Ovary (tissue), 9 donors: ENCODE measurements around the gene SLC30A2. TPM values are rescaled to one million over a fixed set of nuclear protein-coding genes. Genes with fewer than 3 reads are reported as not detected.

ENCODE experiments used
- DNase-seq, 5 donors: peaks; one replicate each; pipeline ENCODE4 v3.0.0-alpha.2; 2019 to 2020
- H3K27ac ChIP-seq, 2 donors: fragments of 200-600 bp; one replicate each; pipeline versions ENCODE4 v1.5.1 to v1.8.0; 2019 to 2022
- H3K27me3 ChIP-seq: fragments of 200-600 bp; one replicate; pipeline ENCODE4 v1.8.0; 2022
- H3K36me3 ChIP-seq: fragments of 200-600 bp; sonication (generic); one replicate; pipeline ENCODE4 v1.5.1; 2019
- H3K4me1 ChIP-seq: one replicate; pipeline ENCODE4 v1.8.1; 2013; ENCODE audit warnings: mild to moderate bottlenecking, moderate library complexity; ENCODE audit not compliant: insufficient read depth
- H3K4me3 ChIP-seq: fragments of 200-600 bp; sonication (generic); one replicate; pipeline ENCODE4 v1.5.1; 2017
- H3K9me3 ChIP-seq, 2 donors: fragments of 200-600 bp in 1 of 2; sonication (generic) in 1 of 2; one replicate each; pipeline versions ENCODE4 v1.5.1 to v1.8.1; 2013 to 2019; ENCODE audit warnings: mild to moderate bottlenecking in 1 of 2, moderate library complexity in 1 of 2
- EP300 ChIP-seq: sonication (generic); formaldehyde crosslinking; IDR thresholded peaks from one replicate; pipeline ENCODE4 v1.6.1; 2017; ENCODE audit warnings: antibody characterized with exemption
- POLR2A ChIP-seq: fragments of 450-650 bp; IDR thresholded peaks from one replicate; pipeline ENCODE4 v1.6.1; 2017; ENCODE audit warnings: antibody characterized with exemption, mild to moderate bottlenecking, moderate library complexity
- WGBS, 3 donors: extraction: QIAGEN DNeasy Blood & Tissue Kit in 1 of 3; methylation state at CpG; one replicate each; pipeline versions ENCODE4 v1.1.5 to v1.1.7; 2013 to 2017; 5-methylcytosine and 5-hydroxymethylcytosine counted together
- intact Hi-C, 4 donors: fragments of 100-400 bp; cut with DNase I; formaldehyde crosslinking; loops; one replicate each; pipeline versions ENCODE4 v1.11.0 to v1.15.1; 2022 to 2023
- polyA plus RNA-seq, 2 donors: library from polyadenylated mRNA; stranded (reverse); fragments of 200-250 nt in 1 of 2; fragments of 350-450 nt in 1 of 2; fragmentation: Illumina TruSeq in 1 of 2; extraction: RNeasy Lipid Tissue Mini Kit (QIAGEN cat#74804) in 1 of 2; gene quantifications; one replicate each; pipeline ENCODE4 v1.2.3, GENCODE V29; 2013 to 2014
- total RNA-seq, 7 donors: library from RNA; depleted of rRNA in 2 of 7; stranded (reverse); fragments of >200 nt in 2 of 7; fragmentation: NEBNext Ultra II Directional in 3 of 7; extraction: Animal tissue kit (Norgen Biotek cat#: 25700) in 3 of 7; gene quantifications; one replicate each; pipeline versions ENCODE4 v1.1.0 to v1.2.4, GENCODE V29; 2016 to 2023
- TF ChIP-seq, protein P1 (sequence below), 3 donors: fragments of 450-650 bp in 2 of 3; fragments of 200-600 bp in 1 of 3; IDR thresholded peaks; one replicate each; pipeline versions ENCODE4 v1.5.1 to v1.8.0; 2016 to 2022; ENCODE audit warnings: antibody characterized with exemption in 3 of 3, mild to moderate bottlenecking in 1 of 3
- donor health status: DM: no; HTN: no; CAD: no; lungs with moderate emphysema.
- donor health status: DM: no; HTN: no; CAD: no.
- donor health status: Bipolar disorder and iron deficiency.
- donor health status: DM: yes; HTN: yes; CAD: no.
- donor health status: DM: no; HTN: no; CAD: no.
- donor health status: DM: yes; HTN: yes; CAD: no.

The SLC30A2 gene
- total and polyA plus RNA-seq, 9 donors: 0.11 to 0.80 (median 0.17) TPM; not detected in 5

- Histone ChIP-seq H3K27ac (no peak overlapping the region), H3K4me3 (no peak overlapping the region), H3K27me3 (no peaks in the 10 kb centered on the region), H3K4me1 (no peaks in the 10 kb centered on the region), H3K9me3 (no peaks in the 10 kb centered on the region), H3K36me3 (no peaks in the 10 kb centered on the region)
- no peak for DNase-seq
- WGBS, 3 donors: 31 to 47% (median 36%) methylated on average over 5 of the region's 5 CpGs
- TF ChIP-seq POLR2A (no peak), EP300 (no peak)
- TF ChIP-seq, protein P1, sequence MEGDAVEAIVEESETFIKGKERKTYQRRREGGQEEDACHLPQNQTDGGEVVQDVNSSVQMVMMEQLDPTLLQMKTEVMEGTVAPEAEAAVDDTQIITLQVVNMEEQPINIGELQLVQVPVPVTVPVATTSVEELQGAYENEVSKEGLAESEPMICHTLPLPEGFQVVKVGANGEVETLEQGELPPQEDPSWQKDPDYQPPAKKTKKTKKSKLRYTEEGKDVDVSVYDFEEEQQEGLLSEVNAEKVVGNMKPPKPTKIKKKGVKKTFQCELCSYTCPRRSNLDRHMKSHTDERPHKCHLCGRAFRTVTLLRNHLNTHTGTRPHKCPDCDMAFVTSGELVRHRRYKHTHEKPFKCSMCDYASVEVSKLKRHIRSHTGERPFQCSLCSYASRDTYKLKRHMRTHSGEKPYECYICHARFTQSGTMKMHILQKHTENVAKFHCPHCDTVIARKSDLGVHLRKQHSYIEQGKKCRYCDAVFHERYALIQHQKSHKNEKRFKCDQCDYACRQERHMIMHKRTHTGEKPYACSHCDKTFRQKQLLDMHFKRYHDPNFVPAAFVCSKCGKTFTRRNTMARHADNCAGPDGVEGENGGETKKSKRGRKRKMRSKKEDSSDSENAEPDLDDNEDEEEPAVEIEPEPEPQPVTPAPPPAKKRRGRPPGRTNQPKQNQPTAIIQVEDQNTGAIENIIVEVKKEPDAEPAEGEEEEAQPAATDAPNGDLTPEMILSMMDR (IDR thresholded peaks at IDR 0.05): no peak
- intact Hi-C loops: no loop called here
These were observed 37.3 kb upstream of the SLC30A2 start for GRCh38 chr1:26083208-26083607.

GRCh38 chr1:26082020-26082350, 36.1 kb upstream of the SLC30A2 start:
- H3K27ac ChIP-seq: no peak overlapping the region
- intact Hi-C loops: no loop called here
- WGBS, 3 donors: 37 to 45% (median 38%) methylated on average over 3 of the region's 3 CpGs
- no peaks in the 10 kb centered on the region for H3K27me3 ChIP-seq
- DNase-seq: no peak
- no peaks in the 10 kb centered on the region for H3K9me3 ChIP-seq
- no peak for TF ChIP-seq EP300
- TF ChIP-seq, protein P1 (IDR thresholded peaks at IDR 0.05): no peak
- TF ChIP-seq POLR2A: no peak
- H3K4me1 ChIP-seq: no peaks in the 10 kb centered on the region
- H3K36me3 ChIP-seq: no peaks in the 10 kb centered on the region
- H3K4me3 ChIP-seq: no peak overlapping the region

DNA sequence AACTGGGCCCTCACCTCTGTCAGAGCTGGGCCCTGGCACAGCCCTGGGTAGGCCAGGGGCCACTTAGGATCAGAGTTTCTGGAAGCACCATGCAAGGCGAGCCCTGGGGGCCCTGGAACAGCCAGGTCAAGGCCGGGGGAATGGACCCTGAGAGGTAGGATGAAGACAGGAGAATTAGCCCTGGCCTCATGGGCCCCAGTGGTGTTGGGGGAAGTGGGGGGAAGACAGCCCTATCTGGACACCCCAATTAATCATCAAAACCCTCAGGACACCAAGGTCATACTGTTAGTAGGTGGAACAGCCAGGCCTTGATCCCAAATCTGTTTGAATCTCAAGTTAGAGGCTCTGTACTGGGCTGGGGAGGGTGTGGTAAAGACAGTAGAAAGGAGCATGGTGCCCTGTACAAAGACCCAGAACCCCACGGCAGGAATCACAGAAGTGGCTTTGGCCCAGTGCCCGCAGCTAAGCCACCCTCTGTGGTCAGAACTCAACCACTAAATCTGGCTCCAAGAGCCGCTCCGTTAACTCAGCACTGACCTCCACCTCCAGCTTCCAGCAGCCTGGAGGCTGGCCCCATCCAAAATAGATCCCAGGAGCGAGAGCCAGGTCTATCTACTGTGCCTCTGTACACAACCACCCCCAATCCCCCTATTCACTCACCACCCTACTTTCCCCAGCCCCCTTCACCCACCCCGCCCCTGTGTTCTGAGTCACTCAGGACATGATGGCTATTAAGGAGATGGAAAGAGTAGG, 35.5 kb upstream of the SLC30A2 start:
- Histone ChIP-seq H3K27ac (no peak overlapping the region), H3K27me3 (no peaks in the 10 kb centered on the region), H3K9me3 (no peaks in the 10 kb centered on the region), H3K4me3 (no peak overlapping the region), H3K36me3 (no peaks in the 10 kb centered on the region), H3K4me1 (no peaks in the 10 kb centered on the region)
- no peak for DNase-seq
- no peak for TF ChIP-seq POLR2A
- WGBS, 3 donors: 75 to 82% (median 78%) methylated on average over 8 of the region's 8 CpGs
- intact Hi-C loops: no loop called here

GRCh38 chr1:26079960-26080814, 34.3 kb upstream of the SLC30A2 start:
- Histone ChIP-seq H3K27me3 (no peaks in the 10 kb centered on the region), H3K4me1 (no peaks in the 10 kb centered on the region), H3K9me3 (no peaks in the 10 kb centered on the region), H3K27ac (no peak overlapping the region), H3K36me3 (no peaks in the 10 kb centered on the region), H3K4me3 (no peak overlapping the region)
- TF ChIP-seq, protein P1 (IDR thresholded peaks at IDR 0.05): no peak
- WGBS, 3 donors: 65 to 73% (median 68%) methylated on average over 9 of the region's 9 CpGs
- no peak for DNase-seq
- intact Hi-C loops: no loop called here

GRCh38 chr1:26079178-26079563, 33.3 kb upstream of the SLC30A2 start:
- H3K4me1 ChIP-seq: no peaks in the 10 kb centered on the region
- TF ChIP-seq, protein P1 (IDR thresholded peaks at IDR 0.05): no peak
- TF ChIP-seq EP300: no peak
- no peak for TF ChIP-seq POLR2A
- H3K27me3 ChIP-seq: no peaks in the 10 kb centered on the region
- no peaks in the 10 kb centered on the region for H3K36me3 ChIP-seq
- 44 to 52% (median 47%) methylated on average over 7 of the region's 7 CpGs for WGBS, 3 donors
- no peak for DNase-seq
- H3K27ac ChIP-seq: no peak overlapping the region
- no peak overlapping the region for H3K4me3 ChIP-seq
- intact Hi-C loops: no loop called here
- H3K9me3 ChIP-seq: no peaks in the 10 kb centered on the region
